ENCODE measurements around the gene NCAPG2.

The NCAPG2 gene

DNA sequence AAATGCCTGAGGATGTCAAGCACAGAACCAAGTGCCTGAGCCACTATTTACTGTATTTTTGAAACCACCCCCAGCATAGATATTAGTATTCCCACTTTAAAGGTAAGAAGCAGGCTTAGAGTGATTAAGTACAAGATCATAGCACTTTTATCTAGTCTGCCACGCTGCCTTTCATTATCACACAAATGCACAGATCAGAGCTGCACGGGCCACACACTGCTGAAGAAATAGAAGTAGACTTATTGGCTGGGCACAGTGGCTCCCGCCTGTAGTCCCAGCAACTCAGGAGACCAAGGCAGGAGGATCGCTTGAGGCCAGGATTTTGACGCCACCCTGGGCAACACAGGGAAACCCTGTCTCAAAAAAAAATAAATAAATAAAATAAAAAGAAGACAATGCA is 38.2 kb downstream of the NCAPG2 start:
- TF ChIP-seq, protein P1, sequence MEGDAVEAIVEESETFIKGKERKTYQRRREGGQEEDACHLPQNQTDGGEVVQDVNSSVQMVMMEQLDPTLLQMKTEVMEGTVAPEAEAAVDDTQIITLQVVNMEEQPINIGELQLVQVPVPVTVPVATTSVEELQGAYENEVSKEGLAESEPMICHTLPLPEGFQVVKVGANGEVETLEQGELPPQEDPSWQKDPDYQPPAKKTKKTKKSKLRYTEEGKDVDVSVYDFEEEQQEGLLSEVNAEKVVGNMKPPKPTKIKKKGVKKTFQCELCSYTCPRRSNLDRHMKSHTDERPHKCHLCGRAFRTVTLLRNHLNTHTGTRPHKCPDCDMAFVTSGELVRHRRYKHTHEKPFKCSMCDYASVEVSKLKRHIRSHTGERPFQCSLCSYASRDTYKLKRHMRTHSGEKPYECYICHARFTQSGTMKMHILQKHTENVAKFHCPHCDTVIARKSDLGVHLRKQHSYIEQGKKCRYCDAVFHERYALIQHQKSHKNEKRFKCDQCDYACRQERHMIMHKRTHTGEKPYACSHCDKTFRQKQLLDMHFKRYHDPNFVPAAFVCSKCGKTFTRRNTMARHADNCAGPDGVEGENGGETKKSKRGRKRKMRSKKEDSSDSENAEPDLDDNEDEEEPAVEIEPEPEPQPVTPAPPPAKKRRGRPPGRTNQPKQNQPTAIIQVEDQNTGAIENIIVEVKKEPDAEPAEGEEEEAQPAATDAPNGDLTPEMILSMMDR (IDR thresholded peaks at IDR 0.05; ENCODE audit: control insufficient read depth, insufficient read depth, low read depth, low read length, missing control alignments) = no peak
- H3K4me3 ChIP-seq (ENCODE audit: control insufficient read depth, low read depth, low read length) = no peak overlapping the region
- DNase-seq (ENCODE audit: low read depth) = no peak

DNA sequence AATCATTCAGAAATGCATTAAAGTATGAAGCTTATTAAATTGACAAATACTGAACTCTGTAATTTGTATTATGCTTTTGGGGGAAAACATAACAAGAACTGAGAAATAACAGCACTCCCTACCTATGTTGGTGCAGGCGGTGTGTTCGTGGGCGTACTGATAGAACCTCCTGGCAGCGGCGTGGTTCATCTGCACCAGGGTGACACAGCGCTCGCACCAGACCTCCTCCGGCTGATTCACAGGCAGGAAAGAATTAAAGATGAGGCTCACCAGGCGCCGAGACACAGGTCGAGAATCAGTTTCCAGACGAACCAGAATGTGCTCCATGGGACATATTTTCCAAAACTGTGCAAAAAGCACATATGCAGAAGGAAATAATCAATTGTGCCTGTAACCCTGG is 40.2 kb downstream of the NCAPG2 start:
- no peak for DNase-seq (ENCODE audit: low read depth)
- no peak overlapping the region for H3K4me3 ChIP-seq (ENCODE audit: control insufficient read depth, low read depth, low read length)
- TF ChIP-seq, protein P1 (IDR thresholded peaks at IDR 0.05; ENCODE audit: control insufficient read depth, insufficient read depth, low read depth, low read length, missing control alignments) = no peak

DNA sequence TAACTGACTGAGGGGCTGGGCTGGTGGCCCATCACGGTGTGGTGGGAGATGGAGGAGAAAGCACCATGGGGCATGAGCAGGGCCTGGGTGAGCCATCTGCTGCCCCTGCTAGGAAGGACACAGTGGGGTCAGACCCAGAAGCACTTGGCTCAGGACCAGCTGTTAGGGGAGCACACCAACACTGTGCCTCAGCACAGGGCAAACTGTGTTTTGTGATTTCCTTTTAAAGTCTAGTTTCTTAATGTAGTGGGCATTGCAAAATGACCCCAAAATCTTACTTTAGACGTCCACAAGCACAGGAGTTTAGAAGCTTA is 41.2 kb downstream of the NCAPG2 start:
- TF ChIP-seq, protein P1 (IDR thresholded peaks at IDR 0.05; ENCODE audit: control insufficient read depth, insufficient read depth, low read depth, low read length, missing control alignments) = no peak
- H3K4me3 ChIP-seq (ENCODE audit: control insufficient read depth, low read depth, low read length) = no peak overlapping the region
- DNase-seq (ENCODE audit: low read depth) = no peak

DNA sequence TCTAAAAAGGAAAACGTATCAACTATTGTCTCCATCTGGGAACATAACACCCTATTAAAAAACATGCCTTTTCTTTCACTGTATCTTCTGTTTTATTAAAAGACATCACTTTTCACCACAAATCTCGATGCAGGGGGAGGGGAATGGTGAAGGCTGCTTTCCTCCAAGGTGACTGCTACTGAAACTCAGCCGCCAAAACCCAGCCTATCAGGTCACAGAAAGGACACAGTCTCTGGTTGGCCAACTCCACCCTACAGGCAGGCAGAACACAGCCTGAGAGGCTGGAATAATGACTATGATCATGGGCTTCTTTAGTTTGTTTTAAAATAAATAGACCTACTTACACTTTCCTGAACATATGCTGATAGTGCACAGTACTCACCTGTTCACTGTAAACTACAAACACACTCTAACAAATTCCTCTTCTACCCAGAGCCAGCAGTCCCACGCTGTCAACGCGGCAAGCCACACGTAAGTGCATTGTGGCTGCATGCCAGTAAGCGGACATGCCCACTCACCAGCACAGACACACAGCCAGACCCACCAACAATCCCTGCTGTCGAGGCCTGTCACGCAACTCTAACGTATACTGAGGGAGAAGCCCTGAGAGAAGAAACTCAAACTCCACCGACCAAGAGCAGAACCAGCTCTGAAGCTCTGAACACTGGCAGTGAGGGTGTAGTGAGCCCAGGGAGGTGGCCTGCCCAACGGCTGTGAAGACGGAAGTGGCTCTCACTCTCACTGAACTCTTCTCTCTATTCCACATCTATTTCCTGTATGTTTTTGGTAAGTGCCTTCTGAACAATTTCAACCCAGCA is 41.8 kb downstream of the NCAPG2 start:
- TF ChIP-seq, protein P1 (IDR thresholded peaks at IDR 0.05; ENCODE audit: control insufficient read depth, insufficient read depth, low read depth, low read length, missing control alignments) = no peak
- H3K4me3 ChIP-seq (ENCODE audit: control insufficient read depth, low read depth, low read length) = no peak overlapping the region
- DNase-seq (ENCODE audit: low read depth) = no peak

DNA sequence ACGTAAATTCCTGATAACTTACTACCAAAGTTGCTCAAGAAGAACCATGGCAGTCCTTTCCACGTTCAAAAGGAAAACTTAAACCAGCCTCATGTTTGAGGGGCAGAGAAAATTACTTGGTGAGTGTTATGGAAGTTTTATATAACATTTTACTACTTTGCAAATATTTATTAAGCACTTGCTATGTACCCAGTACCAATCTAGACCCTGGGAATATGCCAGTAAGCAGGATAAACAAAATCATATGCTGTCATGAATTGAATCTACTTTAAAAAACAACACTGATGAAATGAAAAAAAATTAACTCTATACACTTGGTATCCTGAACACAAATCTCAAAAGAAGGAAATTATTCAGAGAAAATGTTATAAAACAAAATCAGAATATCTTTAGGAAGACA is 46.1 kb downstream of the NCAPG2 start:
- no peak for DNase-seq (ENCODE audit: low read depth)
- H3K4me3 ChIP-seq (ENCODE audit: control insufficient read depth, low read depth, low read length) = no peak overlapping the region
- TF ChIP-seq, protein P1 (IDR thresholded peaks at IDR 0.05; ENCODE audit: control insufficient read depth, insufficient read depth, low read depth, low read length, missing control alignments) = no peak

DNA sequence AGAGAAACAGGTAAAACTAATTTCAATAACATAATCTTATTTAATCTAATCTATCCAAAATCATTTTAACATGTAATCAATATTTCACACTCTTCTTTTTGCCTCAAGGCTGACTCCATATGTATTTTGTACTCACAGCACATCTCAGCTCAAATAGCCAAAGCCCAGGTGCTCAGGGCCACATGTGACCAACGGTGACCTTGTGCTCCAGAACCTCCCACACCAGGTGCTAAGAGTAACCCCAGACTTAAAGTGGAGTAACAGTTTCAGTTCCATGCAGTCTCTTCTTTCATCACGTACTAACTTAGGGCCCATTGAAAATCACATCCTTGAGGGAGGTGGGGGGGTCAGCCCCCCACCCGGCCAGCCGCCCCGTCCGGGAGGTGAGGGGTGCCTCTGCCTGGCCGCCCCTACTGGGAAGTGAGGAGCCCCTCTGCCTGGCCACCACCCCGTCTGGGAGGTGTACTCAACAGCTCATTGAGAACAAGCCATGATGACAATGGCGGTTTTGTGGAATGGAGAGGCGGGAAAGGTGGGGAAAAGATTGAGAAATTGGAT is 47.3 kb downstream of the NCAPG2 start:
- no peak overlapping the region for H3K4me3 ChIP-seq (ENCODE audit: control insufficient read depth, low read depth, low read length)
- TF ChIP-seq, protein P1 (IDR thresholded peaks at IDR 0.05; ENCODE audit: control insufficient read depth, insufficient read depth, low read depth, low read length, missing control alignments) = no peak
- DNase-seq (ENCODE audit: low read depth) = no peak
